Chondrocyte (in vitro differentiated cells): ENCODE measurements around the gene GPSM1. TPM values are rescaled to one million over a fixed set of nuclear protein-coding genes. Genes with fewer than 3 reads are reported as not detected.

Source experiments
- DNase-seq: peaks from one replicate; pipeline ENCODE4 v3.0.0; 2021; ENCODE audit warnings: mixed read lengths, low spot score
- H3K27ac Mint-ChIP-seq: one replicate; pipeline ENCODE4 v1.8.0; 2021; ENCODE audit warnings: mild to moderate bottlenecking, moderate library complexity, mixed read lengths; ENCODE audit not compliant: unreplicated experiment
- H3K27me3 Mint-ChIP-seq: 2 replicates; pipeline ENCODE4 v1.8.0; 2021; ENCODE audit warnings: low read depth, mixed read lengths
- H3K36me3 Mint-ChIP-seq: 2 replicates; pipeline ENCODE4 v1.8.0; 2021; ENCODE audit warnings: low read depth, mixed read lengths
- H3K4me1 Mint-ChIP-seq: 2 replicates; pipeline ENCODE4 v1.8.0; 2021; ENCODE audit warnings: low read depth, mild to moderate bottlenecking, mixed read lengths
- H3K4me3 Mint-ChIP-seq: one replicate; pipeline ENCODE4 v1.8.0; 2021; ENCODE audit warnings: mild to moderate bottlenecking, moderate library complexity, mixed read lengths; ENCODE audit not compliant: unreplicated experiment
- H3K9me3 Mint-ChIP-seq: 2 replicates; pipeline ENCODE4 v1.8.0; 2021; ENCODE audit warnings: low read depth, mixed read lengths
- CTCF ChIP-seq: fragments of 200-600 bp; sonication (generic); IDR thresholded peaks from 2 replicates; pipeline ENCODE4 v1.5.0; 2021; ENCODE audit warnings: antibody characterized with exemption, mild to moderate bottlenecking, moderate library complexity
- total RNA-seq: library from RNA; stranded (reverse); gene quantifications from 3 replicates; pipeline ENCODE4 v1.2.1, GENCODE V29; 2021

Gene GPSM1
- total RNA-seq, 1 donor from 2014 or later: 40.0 TPM

- Mint-ChIP-seq H3K4me1 (peaks cover 5% of the 10 kb centered on the region), H3K4me3 (no peak overlapping the region), H3K27ac (no peak overlapping the region), H3K27me3 (peaks cover 3% of the 10 kb centered on the region), H3K9me3 (no peaks in the 10 kb centered on the region), H3K36me3 (peaks cover 1% of the 10 kb centered on the region)
- no peak for DNase-seq
- TF ChIP-seq CTCF: no peak
Measured at GRCh38 chr9:136296434-136297015, 30.8 kb upstream of the GPSM1 start.

DNA sequence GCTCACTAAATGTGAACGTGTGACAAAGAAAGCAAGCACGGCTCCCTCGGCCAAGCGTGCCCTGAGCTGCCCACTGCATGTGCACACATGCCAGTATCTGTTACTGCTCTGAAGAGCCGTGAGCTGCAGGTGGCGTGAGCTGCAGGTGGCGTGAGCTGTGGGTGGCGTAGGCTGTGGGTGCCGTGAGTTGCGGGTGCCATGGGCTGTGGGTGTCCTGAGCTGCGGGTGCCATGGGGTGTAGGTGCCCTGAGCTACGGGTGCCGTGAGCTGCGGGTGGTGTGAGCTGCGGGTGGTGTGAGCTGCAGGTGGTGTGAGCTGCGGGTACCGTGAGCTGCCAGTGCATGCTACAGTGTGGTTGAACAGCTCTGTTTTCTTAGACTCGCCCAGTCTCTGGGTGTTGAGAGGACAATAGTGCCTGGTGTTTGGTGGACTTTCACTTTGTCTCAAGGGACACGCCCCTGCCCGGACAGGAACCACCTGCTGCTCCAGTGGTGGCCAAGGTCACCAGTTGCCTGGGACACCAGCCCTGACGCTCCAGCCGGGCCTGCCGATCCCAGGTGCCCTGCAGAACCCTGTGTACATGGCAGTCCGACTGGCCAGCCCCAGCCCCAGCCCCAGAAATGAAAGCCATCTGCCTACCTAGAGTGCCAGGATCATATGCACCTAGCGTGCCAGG is 30.2 kb upstream of the GPSM1 start:
- Mint-ChIP-seq H3K9me3 (no peaks in the 10 kb centered on the region), H3K4me1 (peaks cover 5% of the 10 kb centered on the region), H3K27ac (no peak overlapping the region), H3K27me3 (peaks cover 3% of the 10 kb centered on the region), H3K4me3 (no peak overlapping the region), H3K36me3 (peaks cover 1% of the 10 kb centered on the region)
- no peak for DNase-seq
- TF ChIP-seq CTCF: no peak

DNA sequence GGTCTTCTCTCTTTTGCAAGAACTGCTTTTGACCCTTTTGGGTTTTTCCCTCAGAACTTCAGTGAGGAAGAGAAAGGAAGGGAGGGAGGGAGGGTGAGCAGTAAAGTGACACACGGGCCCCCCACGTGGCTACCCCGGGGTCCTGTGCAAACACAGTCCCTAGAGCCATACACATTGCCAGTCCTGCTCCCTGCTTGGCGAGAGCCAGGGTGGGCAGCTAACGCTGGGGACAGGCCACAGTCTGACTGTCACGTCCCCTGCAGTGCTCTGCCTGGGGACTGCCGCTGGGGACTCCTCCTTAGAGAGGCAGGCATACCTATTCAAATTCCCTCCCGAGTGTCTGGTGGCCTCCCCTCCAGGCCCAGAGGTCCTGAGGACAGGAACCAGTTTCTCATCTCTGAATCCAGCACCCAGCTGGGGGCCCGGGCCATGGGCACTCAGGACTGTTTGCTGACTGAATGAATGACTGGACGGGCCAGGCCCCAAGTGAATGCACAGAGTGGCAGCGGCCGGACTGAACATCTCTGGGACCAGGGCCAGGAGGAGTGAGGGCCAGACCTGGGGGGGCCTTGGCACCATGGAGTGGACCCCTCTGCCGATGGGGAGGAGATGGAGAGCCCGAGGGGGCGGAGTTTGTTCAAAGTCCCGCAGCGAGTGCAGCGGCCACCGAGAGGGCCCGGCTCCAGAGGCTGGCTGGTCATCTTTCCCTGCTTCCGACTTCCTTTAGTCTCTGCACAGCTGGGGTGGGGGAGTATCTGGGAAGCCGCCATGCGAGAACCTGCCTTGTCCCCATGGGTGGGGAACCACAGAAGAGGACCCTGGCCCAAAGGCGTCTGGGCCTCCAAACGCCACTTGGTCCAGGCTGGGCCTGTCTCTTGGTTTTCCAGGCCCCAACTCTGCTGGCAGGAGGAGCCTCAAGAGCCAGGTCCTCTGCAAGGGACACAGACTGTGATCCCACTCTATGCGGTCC is 29.3 kb upstream of the GPSM1 start:
- H3K36me3 Mint-ChIP-seq: peaks cover 1% of the 10 kb centered on the region
- H3K4me1 Mint-ChIP-seq: peaks cover 5% of the 10 kb centered on the region
- peaks cover 3% of the 10 kb centered on the region for H3K27me3 Mint-ChIP-seq
- no peak overlapping the region for H3K4me3 Mint-ChIP-seq
- no peaks in the 10 kb centered on the region for H3K9me3 Mint-ChIP-seq
- DNase-seq: no peak
- no peak overlapping the region for H3K27ac Mint-ChIP-seq
- no peak for TF ChIP-seq CTCF

DNA sequence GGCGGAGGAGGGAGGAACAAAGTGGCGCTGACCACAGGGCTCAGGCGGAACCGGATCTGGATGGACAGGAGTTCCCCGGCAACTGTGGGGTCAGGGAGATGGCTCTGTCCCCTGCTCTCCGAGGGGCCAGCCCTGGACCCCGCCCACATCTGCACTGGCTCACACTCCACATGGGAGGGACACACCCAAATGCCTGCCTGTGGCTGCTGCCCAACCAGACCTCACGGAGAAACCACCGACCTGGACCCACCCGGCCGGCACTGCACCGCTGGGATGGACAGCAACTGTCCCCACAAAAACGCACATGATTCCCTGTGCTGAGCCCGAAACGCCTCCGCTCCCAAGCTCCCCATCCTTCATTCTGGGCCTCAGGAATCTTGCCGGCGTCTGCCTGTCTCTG is 28.2 kb upstream of the GPSM1 start:
- H3K36me3 Mint-ChIP-seq: peaks cover 1% of the 10 kb centered on the region
- no peak for TF ChIP-seq CTCF
- DNase-seq: no peak
- peaks cover 3% of the 10 kb centered on the region for H3K27me3 Mint-ChIP-seq
- H3K4me1 Mint-ChIP-seq: peaks cover 5% of the 10 kb centered on the region
- no peak overlapping the region for H3K4me3 Mint-ChIP-seq
- H3K9me3 Mint-ChIP-seq: no peaks in the 10 kb centered on the region
- no peak overlapping the region for H3K27ac Mint-ChIP-seq

DNA sequence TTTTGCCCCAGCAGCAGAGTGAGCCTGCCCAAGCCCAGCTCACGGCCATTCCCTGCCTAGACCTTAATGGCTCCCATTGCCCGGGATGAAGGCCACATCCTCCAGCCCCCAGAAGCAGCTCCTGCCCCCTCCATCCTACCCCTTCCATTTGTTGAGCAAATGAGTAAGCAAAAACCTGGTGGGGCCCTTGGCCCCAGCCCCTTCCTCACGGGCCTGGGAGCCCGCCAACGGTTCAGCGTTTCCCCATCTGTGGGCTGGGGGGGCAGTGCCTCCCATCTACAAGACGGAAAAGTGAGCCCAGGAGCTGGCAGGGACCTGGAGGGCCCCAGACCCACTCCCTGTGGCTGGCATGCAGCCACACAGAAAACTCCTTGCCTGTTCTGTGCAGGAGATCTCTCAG is 27.8 kb upstream of the GPSM1 start:
- no peak for DNase-seq
- Mint-ChIP-seq H3K9me3 (no peaks in the 10 kb centered on the region), H3K4me1 (peaks cover 5% of the 10 kb centered on the region), H3K36me3 (peaks cover 1% of the 10 kb centered on the region), H3K27me3 (peaks cover 3% of the 10 kb centered on the region), H3K27ac (no peak overlapping the region), H3K4me3 (no peak overlapping the region)
- TF ChIP-seq CTCF: no peak
